ENCODE results near the gene C1R.

C1R gene

GRCh38 chr12:7034464-7034863 is 57.8 kb downstream of the C1R start:
- POLR2A ChIA-PET = no interaction called here
- CTCF ChIA-PET = no interaction called here
- TF ChIP-seq ZNF654 (tag by site-specific recombination; IDR thresholded peaks at IDR 0.05; ENCODE audit: low read depth) = no peak
- no peak for TF ChIP-seq ZNF529 (tag by site-specific recombination; IDR thresholded peaks at IDR 0.05; ENCODE audit: insufficient replicate concordance)
- no peak for TF ChIP-seq ZXDB (tag by site-specific recombination; IDR thresholded peaks at IDR 0.05)
- no peak for TF ChIP-seq ZNF302 (tag by site-specific recombination; IDR thresholded peaks at IDR 0.05; ENCODE audit: low read depth)
- TF ChIP-seq ZNF184 (tag by site-specific recombination; IDR thresholded peaks at IDR 0.05) = no peak
- no peak for TF ChIP-seq ZNF768 (tag by site-specific recombination; IDR thresholded peaks at IDR 0.05)
- TF ChIP-seq, protein P1, sequence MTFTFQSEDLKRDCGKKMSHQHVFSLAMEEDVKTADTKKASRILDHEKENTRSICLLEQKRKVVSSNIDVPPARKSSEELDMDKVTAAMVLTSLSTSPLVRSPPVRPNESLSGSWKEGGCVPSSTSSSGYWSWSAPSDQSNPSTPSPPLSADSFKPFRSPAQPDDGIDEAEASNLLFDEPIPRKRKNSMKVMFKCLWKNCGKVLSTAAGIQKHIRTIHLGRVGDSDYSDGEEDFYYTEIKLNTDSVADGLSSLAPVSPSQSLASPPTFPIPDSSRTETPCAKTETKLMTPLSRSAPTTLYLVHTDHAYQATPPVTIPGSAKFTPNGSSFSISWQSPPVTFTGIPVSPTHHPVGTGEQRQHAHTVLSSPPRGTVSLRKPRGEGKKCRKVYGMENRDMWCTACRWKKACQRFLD (tag by site-specific recombination; IDR thresholded peaks at IDR 0.05) = no peak
- no peak for TF ChIP-seq ZNF510 (tag by site-specific recombination; IDR thresholded peaks at IDR 0.05; ENCODE audit: insufficient replicate concordance)
- TF ChIP-seq PRDM10 (tag by site-specific recombination; IDR thresholded peaks at IDR 0.05) = no peak

DNA sequence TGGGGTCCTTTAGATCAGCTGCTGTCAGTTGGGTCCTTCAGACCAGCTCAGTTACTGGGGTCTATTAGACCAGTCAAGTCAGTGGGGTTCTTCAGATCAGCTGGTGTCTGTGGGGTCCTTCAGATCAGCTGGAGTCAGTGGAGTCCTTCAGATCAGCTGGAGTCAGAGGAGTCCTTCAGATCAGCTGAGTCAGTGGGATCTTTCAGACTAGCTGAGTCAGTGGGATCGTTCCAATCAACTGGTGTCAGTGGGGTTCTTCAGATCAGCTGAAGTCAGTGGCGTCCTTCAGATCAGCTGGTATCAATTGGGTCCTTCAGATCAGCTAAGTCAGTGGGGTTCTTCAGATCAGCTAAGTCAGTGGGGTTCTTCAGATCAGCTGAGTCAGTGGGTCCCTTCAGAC is 59.3 kb downstream of the C1R start:
- ChIA-PET POLR2A (interaction anchor here (0.6 to 1.3 kb wide), 4 partner anchors 12 to 903 kb away, joined by 3 to 4 read pairs (median 3); partner anchors contain the start of gene LPCAT3), CTCF (interaction anchor here (1.0 to 1.8 kb wide), 5 partner anchors 10 to 88 kb away, joined by 3 to 15 read pairs (median 3); no protein-coding TSS in a partner anchor)
- Histone ChIP-seq H3K4me1 (ENCODE audit: control insufficient read depth, insufficient read depth, low read length) (no peaks in the 10 kb centered on the region), H3K9me3 (ENCODE audit: control insufficient read depth, insufficient read depth, low read depth, low read length) (no peaks in the 10 kb centered on the region), H3K4me3 (ENCODE audit: low read depth, low read length) (no peak overlapping the region), H3K27ac (ENCODE audit: extremely low read depth, low read depth, low read length) (no peak overlapping the region), H3K36me3 (ENCODE audit: control insufficient read depth in 2 of 2, insufficient read depth in 1 of 2, low read length in 2 of 2) (no peaks in the 10 kb centered on the region)
- no peak for TF ChIP-seq ZNF521 (tag by site-specific recombination; IDR thresholded peaks at IDR 0.05)

More at GRCh38 chr12:7034464-7034863, 57.8 kb downstream of the C1R start:
- H3K4me3 ChIP-seq (ENCODE audit: low read depth, low read length) = no peak overlapping the region
- H3K36me3 ChIP-seq (ENCODE audit: control insufficient read depth in 2 of 2, insufficient read depth in 1 of 2, low read length in 2 of 2) = no peaks in the 10 kb centered on the region
- H3K4me1 ChIP-seq (ENCODE audit: control insufficient read depth, insufficient read depth, low read length) = no peaks in the 10 kb centered on the region
- H3K27ac ChIP-seq (ENCODE audit: extremely low read depth, low read depth, low read length) = no peak overlapping the region
- no peaks in the 10 kb centered on the region for H3K9me3 ChIP-seq (ENCODE audit: control insufficient read depth, insufficient read depth, low read depth, low read length)

DNA sequence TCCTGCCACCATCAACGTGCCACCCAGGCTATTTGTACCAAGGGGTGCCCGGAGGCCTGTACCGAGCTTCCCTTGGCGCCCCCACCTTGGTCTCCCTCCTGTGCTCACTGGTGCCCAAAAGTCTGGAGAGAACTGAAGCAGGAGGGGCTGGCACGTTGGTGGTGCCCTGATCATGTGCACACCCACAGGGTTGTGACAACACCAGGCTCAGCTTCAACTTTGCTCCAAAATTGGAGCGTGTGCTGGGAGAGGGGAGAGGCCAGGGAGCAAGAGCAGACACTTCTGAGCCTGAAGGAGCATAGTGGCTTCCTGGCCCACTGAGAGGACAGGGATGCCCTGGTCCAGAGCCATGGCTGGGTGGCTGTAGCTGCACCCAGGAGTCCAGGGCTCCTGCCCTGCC is 60.9 kb downstream of the C1R start:
- Histone ChIP-seq H3K36me3 (ENCODE audit: control insufficient read depth in 2 of 2, insufficient read depth in 1 of 2, low read length in 2 of 2) (no peaks in the 10 kb centered on the region), H3K27ac (ENCODE audit: extremely low read depth, low read depth, low read length) (no peak overlapping the region), H3K4me3 (ENCODE audit: low read depth, low read length) (no peak overlapping the region), H3K4me1 (ENCODE audit: control insufficient read depth, insufficient read depth, low read length) (no peaks in the 10 kb centered on the region), H3K9me3 (ENCODE audit: control insufficient read depth, insufficient read depth, low read depth, low read length) (no peaks in the 10 kb centered on the region)
- CTCF ChIA-PET = no interaction called here
- POLR2A ChIA-PET = no interaction called here
- TF ChIP-seq ZNF274 (IDR thresholded peaks at IDR 0.05; ENCODE audit: low read length) (no peak), ZNF274 (tag by site-specific recombination; IDR thresholded peaks at IDR 0.05; ENCODE audit: borderline replicate concordance) (no peak), GLIS1 (tag by site-specific recombination; IDR thresholded peaks at IDR 0.05) (no peak), ZBTB7A (tag by site-specific recombination; IDR thresholded peaks at IDR 0.05; ENCODE audit: low read depth) (no peak), BCL11A (tag by site-specific recombination; IDR thresholded peaks at IDR 0.05; ENCODE audit: low read depth) (no peak), ZNF302 (tag by site-specific recombination; IDR thresholded peaks at IDR 0.05; ENCODE audit: low read depth) (no peak), ZNF707 (tag by site-specific recombination; IDR thresholded peaks at IDR 0.05) (no peak), ZFP37 (tag by site-specific recombination; IDR thresholded peaks at IDR 0.05) (no peak)
- TF ChIP-seq, protein P2, sequence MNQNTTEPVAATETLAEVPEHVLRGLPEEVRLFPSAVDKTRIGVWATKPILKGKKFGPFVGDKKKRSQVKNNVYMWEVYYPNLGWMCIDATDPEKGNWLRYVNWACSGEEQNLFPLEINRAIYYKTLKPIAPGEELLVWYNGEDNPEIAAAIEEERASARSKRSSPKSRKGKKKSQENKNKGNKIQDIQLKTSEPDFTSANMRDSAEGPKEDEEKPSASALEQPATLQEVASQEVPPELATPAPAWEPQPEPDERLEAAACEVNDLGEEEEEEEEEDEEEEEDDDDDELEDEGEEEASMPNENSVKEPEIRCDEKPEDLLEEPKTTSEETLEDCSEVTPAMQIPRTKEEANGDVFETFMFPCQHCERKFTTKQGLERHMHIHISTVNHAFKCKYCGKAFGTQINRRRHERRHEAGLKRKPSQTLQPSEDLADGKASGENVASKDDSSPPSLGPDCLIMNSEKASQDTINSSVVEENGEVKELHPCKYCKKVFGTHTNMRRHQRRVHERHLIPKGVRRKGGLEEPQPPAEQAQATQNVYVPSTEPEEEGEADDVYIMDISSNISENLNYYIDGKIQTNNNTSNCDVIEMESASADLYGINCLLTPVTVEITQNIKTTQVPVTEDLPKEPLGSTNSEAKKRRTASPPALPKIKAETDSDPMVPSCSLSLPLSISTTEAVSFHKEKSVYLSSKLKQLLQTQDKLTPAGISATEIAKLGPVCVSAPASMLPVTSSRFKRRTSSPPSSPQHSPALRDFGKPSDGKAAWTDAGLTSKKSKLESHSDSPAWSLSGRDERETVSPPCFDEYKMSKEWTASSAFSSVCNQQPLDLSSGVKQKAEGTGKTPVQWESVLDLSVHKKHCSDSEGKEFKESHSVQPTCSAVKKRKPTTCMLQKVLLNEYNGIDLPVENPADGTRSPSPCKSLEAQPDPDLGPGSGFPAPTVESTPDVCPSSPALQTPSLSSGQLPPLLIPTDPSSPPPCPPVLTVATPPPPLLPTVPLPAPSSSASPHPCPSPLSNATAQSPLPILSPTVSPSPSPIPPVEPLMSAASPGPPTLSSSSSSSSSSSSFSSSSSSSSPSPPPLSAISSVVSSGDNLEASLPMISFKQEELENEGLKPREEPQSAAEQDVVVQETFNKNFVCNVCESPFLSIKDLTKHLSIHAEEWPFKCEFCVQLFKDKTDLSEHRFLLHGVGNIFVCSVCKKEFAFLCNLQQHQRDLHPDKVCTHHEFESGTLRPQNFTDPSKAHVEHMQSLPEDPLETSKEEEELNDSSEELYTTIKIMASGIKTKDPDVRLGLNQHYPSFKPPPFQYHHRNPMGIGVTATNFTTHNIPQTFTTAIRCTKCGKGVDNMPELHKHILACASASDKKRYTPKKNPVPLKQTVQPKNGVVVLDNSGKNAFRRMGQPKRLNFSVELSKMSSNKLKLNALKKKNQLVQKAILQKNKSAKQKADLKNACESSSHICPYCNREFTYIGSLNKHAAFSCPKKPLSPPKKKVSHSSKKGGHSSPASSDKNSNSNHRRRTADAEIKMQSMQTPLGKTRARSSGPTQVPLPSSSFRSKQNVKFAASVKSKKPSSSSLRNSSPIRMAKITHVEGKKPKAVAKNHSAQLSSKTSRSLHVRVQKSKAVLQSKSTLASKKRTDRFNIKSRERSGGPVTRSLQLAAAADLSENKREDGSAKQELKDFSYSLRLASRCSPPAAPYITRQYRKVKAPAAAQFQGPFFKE (tag by site-specific recombination; IDR thresholded peaks at IDR 0.05; ENCODE audit: borderline replicate concordance) = no peak
